GM19467 (cell line): ENCODE measurements around the gene NPHP4.

Experiments
- ATAC-seq: cut with Tn5 transposase; IDR thresholded peaks from one replicate; pipeline ENCODE4 v1.9.1; 2021; ENCODE audit warnings: mild to moderate bottlenecking, moderate library complexity; ENCODE audit not compliant: unreplicated experiment

The NPHP4 gene

DNA sequence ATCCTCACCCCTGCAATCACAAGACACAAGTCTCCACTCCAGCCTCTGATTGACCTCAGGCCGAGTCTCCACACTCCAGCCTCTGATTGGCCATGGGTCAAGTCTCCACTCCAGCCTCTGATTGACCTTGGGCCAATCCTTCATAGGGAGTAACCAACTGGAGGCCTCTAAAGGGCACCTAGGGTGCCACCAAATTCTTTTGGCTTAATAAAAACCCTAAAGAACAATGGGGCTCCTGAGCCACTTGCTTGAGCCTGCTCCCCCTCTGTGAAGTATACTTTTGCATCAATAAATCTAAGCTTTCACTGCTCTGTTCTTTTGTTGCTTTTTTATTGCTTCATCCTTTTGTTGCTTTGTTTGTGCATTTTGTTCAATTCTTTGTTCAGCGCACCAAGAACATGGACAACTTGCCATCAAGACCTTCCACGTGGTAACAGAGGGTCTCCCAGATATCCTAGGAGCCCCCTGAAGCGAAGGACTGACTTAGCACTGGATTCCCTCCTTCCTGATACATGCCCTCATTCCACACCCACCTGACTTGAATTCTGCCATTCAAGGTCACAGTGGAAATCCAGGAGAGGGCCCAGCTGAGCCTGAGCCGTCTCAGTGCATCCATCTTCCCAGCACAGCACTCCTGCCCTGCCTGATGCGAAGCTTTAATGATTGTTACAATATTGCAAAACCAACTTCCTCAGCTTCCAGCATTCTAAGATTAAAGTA, 152.9 kb downstream of the NPHP4 start:
- no peak for ATAC-seq

DNA sequence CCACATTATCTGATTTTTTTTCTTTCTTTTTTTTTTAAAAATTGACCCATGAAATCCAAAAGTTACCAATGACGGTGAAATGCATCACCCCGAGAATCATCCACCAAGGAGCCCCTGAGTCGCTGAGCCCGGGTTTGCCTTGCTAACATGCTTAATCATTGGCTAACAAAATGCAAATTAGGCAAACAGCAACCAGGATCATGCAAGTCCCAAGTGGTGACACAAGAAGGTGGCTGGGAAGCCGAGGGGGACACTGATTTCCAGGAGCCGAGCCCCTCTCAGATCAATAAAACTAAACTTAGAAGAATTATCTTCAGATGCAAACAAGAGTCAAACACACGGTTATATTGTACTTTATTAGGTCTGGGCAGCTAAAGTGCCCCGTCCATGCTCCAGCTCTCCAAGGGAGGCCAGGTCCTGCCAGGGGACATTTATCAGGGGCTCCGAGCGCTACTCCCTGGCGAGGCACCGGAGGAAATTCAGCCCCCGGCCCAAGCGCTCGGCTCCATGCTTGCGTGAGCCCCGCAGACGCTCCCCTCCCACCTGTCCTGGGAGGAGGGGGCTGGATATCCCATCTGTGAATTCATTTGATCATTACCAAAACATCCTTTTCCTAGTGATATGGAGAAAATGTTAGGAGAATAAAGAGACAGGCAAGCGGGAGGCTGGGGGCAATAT, 154.1 kb downstream of the NPHP4 start:
- no peak for ATAC-seq

DNA sequence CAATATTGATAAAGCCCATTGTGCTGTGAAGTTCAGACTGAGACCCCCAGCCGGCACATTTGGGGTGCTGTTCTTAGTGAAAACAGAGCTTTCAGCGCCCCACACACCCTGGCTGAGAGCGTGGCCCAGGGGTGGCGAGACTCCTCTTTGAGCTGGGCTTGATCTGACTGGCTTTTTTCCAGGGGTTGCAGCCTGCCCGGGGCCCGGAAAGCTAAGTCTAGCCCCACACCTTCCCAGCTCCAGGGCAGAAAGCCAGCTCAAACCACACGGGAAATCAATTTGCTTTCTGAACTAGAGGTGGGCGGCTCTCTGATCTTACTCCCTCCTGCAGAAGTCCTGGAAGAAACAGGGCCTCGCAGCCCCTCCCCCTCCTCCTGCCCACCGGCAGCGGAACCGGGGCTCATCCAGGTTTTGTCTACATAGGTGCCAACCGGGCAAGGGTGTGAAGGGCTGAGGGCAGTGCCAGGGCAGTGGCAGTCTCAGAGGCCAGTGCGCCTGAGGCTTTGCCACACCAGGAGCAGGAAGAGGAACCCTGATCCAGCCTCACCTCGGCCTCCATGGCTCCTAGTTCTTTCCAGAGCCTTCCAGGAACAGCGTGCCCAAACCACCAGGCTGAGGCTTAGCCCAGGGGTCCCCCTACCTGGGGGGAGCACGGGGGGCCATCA, 155.3 kb downstream of the NPHP4 start:
- ATAC-seq = no peak

DNA sequence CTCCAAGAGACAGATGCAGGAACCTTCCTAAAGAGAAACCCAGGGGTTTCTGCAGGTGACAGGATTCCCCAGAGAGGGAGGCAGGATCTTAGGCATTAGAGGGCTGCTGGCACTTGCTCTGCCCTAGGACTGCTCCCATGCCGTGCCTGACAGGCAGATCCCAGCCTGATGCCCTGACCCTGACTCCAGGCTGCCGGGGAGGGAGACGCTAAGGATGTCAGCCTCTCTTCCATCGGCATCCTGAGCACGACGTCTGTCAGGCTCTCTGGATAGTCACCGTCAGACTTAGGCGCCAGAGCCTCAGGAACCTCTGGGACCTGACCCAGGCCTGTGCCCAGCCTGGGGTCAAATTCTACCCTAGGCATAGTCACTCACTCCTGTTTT, 157.1 kb downstream of the NPHP4 start:
- no peak for ATAC-seq

DNA sequence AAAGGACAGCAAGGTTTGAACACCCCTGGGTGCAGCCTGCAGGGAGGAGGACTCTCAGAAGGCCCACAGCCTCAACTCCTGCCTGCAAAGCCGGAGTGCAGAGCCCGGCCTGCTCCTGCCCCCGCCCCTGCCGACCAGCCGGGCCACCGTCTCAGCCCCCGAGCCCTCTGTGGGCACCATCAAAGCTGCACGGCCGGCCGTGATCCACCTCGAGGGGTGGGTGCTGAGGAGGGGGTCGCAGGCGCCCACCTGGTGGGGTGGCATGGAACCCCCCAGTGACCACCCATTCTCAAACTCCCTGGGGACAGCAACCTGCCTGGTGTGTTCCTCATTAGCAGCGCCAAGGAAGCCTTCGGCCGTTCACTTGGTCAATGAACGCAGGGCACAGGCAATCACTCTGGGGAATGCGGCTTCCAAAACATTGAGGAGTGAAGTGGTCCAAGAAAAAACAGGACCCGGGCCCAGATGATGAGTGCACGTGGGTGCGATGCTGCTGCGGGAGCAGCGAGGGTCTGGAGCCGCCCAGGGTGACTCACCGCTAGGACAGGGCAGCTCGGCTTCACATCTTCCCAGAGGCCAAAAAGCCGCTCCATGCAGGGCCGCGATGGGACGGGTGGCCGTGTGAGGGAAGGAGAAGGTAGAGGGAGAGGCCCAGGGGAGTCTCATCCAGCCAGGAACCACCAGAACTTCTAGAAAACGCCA, 157.6 kb downstream of the NPHP4 start:
- no peak for ATAC-seq

DNA sequence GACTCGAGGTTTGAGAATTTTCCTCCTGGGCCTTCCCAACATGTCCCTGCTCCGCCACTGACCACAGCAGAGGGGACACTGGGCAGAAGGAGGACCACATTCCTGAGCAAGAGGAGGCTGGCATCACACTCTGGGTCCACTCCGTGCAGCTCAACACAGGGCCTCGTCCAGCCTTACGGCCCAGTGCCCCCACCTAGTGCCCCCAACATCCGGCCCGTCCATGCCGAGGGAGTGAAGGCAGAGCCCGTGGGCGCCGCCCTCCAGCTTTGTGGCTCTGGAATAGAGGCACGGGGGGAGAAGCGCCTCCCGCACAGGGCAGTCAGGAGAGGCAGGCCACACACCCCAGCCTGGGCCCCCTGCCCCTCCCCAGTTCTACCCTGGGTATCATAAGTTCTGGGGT, 158.3 kb downstream of the NPHP4 start:
- ATAC-seq = no peak

DNA sequence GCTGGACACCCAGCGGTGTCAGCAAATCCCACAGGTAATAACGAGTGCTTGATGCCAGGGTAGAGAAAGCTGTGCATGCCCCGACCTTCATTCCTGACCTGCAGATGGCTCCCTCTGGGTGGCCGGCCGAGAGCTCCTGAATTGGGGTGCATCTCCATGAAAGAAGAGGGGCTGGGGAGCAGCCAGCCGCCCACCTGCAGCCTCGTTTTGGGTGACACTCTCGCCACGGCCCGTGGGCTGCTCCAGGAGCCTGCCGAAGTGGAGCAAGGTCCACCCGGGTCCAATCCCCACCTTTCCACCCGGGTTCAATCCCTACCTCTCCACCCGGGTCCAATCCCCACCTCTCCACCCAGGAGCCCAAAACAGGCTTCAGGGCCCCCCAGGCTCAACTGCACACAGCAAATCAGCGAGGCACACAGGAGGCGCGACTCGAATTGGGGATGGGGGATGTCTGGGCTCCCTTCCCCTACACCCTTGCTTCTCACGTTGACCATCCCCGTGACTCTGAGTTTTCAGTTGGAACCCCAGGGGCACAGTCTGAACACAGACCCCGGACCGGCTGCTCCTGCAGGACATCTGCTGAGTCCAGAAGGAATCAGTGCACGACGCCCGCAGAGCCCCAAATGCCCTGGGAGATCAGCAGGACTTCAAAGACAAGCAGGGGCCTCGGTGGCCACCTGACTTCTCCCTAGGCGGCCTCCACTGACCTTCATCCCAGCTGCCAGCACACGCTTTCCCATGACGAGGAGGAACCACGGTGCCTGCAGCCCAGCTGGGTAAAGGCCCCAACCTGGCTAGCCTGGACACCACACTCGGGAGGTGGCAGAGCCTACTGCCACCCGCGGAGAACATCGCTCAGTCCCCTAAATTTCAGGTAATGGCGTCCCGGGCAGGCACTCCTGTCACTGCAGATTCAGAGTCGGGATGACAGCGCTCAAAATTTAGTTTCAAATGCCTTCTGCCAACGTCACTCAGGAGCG, 159.0 kb downstream of the NPHP4 start:
- no peak for ATAC-seq

DNA sequence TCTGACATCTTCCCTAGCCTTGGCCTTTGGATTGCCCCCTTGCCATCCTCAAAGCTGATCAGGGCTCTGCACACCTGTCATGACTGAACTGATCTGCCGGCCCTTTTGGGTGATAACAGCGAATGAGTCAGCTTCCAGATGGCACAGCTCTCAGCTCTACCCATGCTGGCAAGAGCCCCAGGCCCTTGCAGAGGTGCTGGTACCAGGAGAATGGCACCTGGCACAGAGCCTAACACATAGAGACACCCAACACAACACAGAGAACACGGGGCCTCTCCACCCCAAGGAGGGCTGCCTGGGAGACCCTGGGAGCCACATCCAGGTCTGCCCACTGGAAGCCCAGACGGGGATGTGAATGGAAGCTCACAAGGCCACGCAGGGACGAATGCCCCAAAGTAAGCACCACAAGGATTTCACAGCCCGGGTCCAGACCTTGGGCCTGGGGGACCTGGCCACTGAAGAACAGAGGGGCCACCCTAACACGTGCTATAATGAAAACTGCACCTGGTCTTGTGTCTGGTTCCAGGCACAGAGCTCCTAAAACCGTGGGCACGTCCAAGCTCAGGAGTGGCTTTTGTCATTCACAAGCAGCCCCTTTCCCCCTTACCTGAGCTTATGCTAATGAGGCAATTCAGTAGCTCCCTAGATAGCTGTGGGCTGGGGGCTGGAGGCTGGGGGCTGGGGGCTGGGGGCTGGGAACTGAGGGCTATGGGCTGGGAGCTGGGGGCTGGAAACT, 160.5 kb downstream of the NPHP4 start:
- no peak for ATAC-seq

DNA sequence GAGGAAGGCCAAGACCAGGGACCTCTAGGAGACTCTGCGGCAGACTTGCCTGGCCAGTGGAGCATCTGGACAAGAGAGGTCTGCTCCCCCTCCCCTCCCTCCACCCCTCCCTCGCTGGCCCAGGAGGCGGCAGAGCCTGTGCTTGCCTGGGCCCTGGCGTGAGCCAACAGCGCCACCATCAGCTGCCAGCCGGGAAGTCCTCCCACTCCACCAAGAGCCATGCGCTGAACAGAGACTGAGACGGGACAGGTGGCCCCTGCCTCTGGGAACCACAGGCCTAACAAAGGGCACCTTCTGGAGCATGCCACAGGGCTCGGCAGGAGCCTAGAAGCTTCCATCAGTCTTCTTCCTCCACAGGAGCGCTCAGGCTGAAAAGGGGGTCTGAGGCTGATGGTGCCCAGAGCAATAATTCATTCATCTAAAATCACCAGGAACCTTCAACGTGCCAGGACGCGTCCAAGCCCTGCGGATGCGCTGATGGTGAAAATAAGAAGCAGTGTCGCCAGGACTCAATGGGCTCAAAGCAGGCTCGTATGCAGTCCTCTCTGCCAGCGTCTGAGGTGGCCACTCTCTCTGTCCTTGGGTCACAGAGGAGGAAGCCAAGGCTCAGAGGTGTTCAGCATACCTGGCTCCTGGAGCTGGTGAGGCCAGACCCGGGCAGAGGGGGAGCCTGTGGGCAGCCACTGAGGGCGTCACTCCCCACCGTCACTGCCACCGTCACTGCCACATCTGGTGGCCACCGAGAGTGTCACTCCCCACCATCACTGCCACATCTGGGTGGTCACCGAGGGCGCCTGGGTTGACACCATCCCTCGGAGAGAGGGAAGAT, 161.2 kb downstream of the NPHP4 start:
- ATAC-seq = no peak

DNA sequence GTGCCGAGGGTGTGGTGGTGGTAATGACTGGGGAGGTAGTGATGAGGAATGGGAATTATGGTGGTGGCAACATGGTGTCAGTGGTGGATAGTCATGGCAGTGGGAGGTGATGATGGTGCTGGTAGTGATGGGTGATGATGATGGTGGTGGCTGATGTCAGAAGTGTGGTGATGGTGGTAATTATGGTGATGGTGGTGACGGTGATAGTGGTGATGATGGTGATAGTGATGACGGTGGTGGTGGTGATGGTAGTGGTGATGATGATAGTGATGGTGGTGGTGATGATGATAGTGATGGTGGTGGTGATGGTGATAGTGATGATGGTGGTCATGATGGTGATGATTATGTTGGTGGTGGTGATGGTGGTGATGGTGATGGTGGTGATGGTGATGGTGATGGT, 162.8 kb downstream of the NPHP4 start:
- no peak for ATAC-seq

DNA sequence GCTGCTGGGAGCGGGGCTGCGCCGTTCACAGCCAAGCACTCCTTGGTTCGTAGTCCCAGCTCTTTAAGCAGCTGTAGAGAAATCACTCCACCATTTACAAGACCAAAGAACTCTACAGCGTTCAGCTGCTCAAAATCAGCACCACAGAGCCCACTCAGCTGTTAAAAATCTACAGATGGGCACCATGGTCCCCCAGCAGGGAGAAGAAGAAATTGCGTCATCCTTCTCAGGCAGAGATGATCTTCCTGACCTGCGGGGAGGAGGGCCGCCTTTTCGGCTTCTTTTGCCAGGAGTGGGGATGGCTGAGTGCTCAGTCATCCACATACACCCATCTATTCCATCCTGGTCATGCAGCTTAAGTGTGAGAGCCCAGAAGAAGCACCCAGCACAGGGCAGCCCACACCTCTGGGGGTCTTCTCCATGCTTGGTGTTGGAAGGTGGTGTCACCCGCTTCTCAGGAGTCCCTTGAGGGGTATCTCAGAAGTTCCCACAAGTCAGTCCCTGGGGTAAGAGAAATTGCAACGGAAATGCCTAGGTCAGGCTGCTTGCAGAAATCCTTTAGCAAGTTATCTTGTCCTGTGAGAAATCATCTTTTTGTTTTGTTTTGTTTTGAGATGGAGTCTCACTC, 163.8 kb downstream of the NPHP4 start:
- no peak for ATAC-seq

DNA sequence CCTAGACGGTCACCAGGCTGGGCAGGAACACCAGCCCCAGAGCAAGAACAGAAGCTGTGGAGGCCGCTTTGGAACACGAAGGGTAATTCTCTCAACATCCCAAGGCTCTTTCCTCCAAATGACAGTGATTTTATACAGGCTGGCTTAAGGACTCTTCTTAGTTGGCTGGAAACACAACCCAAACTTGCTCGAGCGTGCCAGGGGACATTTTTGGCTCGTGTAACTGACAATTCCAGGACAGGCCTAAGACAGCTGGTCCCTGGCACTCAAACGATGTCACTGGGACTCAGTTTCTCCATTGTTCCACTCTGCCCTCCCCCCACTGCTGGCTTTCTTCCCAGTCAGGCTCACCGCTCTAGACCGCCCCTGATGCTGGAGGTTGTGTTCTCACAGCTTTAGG, 164.7 kb downstream of the NPHP4 start:
- ATAC-seq = no peak

DNA sequence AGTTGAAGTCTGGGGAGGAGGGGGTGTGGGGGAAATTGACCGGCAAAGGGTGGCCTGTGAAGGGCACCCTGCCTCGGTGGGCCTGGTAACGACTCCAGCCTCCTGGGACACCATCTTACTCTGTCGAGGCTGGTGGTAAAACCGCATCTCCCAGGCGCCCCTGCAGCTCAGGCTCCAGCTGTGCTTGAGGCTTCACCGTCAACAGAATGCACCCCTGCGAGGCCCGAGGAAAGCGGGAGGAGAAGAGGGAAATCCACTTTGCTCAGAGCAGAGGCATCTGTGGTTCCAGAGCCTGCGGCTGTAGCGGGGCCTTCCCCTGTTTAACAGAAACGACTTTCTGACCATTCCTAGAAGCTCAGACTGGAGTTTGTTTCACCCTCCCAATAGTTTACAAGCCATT, 165.6 kb downstream of the NPHP4 start:
- ATAC-seq = no peak

DNA sequence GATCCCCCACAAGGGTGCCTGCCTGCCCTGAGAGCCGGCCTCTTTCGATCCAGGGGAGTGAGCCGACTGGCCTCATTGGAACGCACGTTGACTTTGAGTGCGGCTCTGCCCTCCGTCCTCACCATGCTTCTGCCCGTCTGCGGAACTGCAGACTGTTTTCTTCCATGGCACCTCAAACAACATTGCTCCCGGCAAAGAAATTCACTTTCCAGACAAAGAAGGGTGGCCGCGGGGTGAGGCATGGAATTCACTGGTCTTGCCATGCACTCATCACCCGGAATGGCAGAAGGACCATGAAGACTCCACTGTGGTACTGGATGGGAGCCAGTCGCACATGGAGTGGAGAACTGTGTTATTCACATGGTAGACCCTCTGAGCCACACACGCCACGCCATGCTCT, 169.5 kb downstream of the NPHP4 start:
- no peak for ATAC-seq

DNA sequence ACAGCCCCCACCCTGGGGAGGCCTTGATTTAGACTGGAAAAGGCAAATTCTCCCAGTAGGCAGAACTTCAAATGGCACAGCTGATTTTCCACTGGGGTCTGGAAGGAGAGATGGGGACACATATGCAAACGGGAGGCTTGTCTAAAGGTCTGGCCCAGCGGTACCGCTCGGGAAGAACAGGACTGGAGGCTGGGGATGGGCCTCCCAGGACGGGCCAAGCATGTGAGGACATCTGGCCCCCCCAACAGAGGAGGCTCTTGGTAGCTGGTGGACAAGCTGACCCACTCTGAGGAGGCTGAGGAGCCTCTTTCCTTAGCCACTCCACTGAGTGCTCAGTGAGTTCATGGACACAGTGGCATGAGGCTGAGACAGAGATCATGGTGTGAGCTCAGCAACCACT, 170.0 kb downstream of the NPHP4 start:
- ATAC-seq = no peak

DNA sequence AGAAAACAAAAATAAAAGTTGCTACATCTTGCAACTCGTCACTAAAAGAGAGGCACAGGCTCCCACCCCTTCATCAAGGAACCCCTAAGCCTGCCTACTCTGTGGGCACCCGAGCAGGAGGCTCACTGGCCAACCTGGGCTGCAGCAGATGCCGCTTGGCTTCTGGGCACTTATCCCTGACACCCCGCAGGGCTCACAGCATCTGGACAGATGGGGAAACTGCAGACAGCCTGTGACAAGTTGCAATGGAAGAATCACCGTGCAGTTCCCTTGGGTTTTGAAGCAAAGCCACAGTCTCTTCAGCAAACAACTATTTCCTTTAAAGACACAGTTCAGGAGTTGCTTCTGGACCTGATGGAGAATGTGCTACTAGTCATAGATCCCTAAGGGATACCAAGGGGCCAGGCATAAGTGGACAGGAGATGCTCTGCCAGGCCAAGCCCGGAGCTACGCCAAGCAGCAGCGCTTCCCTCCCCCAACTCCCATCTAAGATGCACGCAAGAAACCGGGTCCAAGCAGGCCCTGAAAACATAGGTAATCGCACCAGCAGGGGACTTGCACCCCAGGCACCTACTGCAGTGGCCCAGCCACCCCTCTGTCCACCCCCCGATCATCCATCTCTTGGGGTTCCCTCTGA, 170.6 kb downstream of the NPHP4 start:
- no peak for ATAC-seq

DNA sequence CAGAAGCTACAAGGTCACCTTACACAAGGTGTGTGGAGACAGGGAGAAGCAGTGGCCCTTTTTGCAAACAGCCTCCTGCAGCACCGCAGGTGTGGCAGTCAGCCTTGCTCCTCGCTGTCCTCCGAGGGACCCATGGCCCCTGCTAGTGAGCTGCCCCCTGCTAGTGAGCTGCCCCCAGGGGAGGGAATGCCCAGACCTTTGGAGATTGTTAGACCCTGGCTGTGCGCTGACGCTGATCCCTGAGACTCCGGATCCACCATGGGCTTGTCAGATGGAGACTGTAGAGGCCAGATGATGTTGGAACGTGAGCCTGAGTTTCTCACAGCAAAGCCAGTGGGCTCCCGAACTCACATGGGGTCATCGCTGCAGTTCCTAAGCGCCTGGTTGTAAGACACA, 172.2 kb downstream of the NPHP4 start:
- no peak for ATAC-seq

DNA sequence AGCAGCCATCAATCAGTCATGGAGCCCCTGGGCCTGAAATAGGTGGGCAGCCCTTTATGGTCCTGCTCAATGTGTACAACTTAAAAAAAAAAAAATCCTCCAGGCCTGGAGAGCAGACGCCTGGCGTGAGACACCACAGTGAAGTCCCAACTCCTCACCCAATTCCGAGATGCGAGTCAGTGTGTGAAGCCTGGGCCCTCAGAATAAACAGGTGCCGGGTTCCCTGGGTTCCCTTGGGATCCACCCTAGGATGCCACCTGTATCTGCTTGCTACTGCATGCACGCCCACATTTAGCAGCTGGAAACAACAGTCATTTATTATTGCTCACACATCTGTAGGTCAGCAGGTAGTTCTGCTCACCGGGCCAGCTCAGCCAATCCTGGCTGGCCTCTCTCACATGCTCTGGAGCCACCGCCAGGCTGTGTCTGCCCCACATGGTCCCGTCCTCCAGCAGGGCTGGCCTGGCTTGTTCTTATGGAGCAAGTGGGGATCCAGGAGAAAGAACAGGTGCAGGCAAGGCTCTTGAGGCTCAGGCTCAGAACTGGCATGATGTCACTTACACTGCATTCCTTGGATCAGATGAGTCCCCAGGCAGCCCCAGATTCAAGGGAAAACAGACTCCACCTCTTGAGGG, 172.7 kb downstream of the NPHP4 start:
- ATAC-seq = no peak
